K562 (cell line): ENCODE measurements around the gene HPCAL1. TPM values are rescaled to one million over a fixed set of nuclear protein-coding genes. Genes with fewer than 3 reads are reported as not detected.

ENCODE experiments used
- ARID1B ChIP-seq: fragments of 450-650 bp; IDR thresholded peaks from 2 replicates; pipeline ENCODE4 v1.6.1; 2016; ENCODE audit warnings: antibody characterized with exemption, mild to moderate bottlenecking, inconsistent platforms
- BRCA1 ChIP-seq, 2 experiments: fragments of 450-650 bp in 1 of 2; sonication (generic) in 1 of 2; formaldehyde crosslinking in 1 of 2; IDR thresholded peaks; 2 replicates each; pipeline versions ENCODE4 v1.5.0 to v1.6.1; 2017 to 2020; ENCODE audit warnings: mild to moderate bottlenecking in 1 of 2, missing genetic modification reagents in 1 of 2
- CCNT2 ChIP-seq: IDR thresholded peaks from 2 replicates; pipeline ENCODE4 v1.6.1; 2011; ENCODE audit warnings: borderline replicate concordance, low read depth, mild to moderate bottlenecking, moderate library complexity, mixed read lengths, low read length; ENCODE audit not compliant: insufficient read length; ENCODE audit errors: extremely low read depth
- CTCF ChIP-seq, 3 experiments: IDR thresholded peaks in 2 of 3; conservative IDR thresholded peaks in 1 of 3; 2 replicates each; pipeline ENCODE4 v1.5.1; 2011 to 2012; ENCODE audit warnings: low read length in 3 of 3, mild to moderate bottlenecking in 3 of 3, control low read depth in 2 of 3, improper control_type of control experiment in 1 of 3, inconsistent platforms in 1 of 3, low read depth in 1 of 3, mixed read lengths in 1 of 3, moderate library complexity in 1 of 3; ENCODE audit not compliant: insufficient read depth in 2 of 3
- E2F4 ChIP-seq: sonication (generic); formaldehyde crosslinking; IDR thresholded peaks from 2 replicates; pipeline ENCODE4 v1.8.0; 2022; ENCODE audit warnings: mild to moderate bottlenecking, low read depth, missing genetic modification reagents
- HMBOX1 ChIP-seq: sonication (generic); IDR thresholded peaks from 2 replicates; pipeline ENCODE4 v1.6.1; 2016
- HMGN3 ChIP-seq: IDR thresholded peaks from 2 replicates; pipeline ENCODE4 v1.6.1; 2011; ENCODE audit warnings: borderline replicate concordance, low read depth, mild to moderate bottlenecking, mixed read lengths, low read length; ENCODE audit not compliant: insufficient read length; ENCODE audit errors: extremely low read depth
- HMGXB4 ChIP-seq: sonication (generic); formaldehyde crosslinking; IDR thresholded peaks from 2 replicates; pipeline ENCODE4 v1.8.1; 2023; ENCODE audit warnings: mild to moderate bottlenecking, missing genetic modification reagents
- KLF16 ChIP-seq: IDR thresholded peaks from 2 replicates; pipeline ENCODE4 v1.6.1; 2016; ENCODE audit warnings: antibody characterized with exemption
- MCM2 ChIP-seq: fragments of 450-650 bp; IDR thresholded peaks from 2 replicates; pipeline ENCODE4 v1.6.1; 2017; ENCODE audit warnings: low read depth, mild to moderate bottlenecking
- MECOM ChIP-seq: fragments of 250-450 bp; sonication (Bioruptor Pico); IDR thresholded peaks from 2 replicates; pipeline ENCODE4 v1.8.0; 2022; ENCODE audit warnings: inconsistent platforms
- NR2C1 ChIP-seq, 2 experiments: fragments of 450-650 bp; IDR thresholded peaks; 2 replicates each; pipeline ENCODE4 v1.6.1; 2017; ENCODE audit warnings: mild to moderate bottlenecking in 2 of 2, antibody characterized with exemption in 1 of 2, inconsistent platforms in 1 of 2, missing compliant biosample characterization in 1 of 2, missing genetic modification characterization in 1 of 2
- SNIP1 ChIP-seq: fragments of 450-650 bp; IDR thresholded peaks from 2 replicates; pipeline ENCODE4 v1.7.1; 2017; ENCODE audit warnings: low read depth, mild to moderate bottlenecking
- THAP7 ChIP-seq: fragments of 250-450 bp; sonication (Bioruptor Pico); IDR thresholded peaks from 2 replicates; pipeline ENCODE4 v1.5.0; 2021
- ZNF551 ChIP-seq: fragments of 250-450 bp; sonication (Bioruptor Pico); IDR thresholded peaks from 2 replicates; pipeline ENCODE4 v1.5.0; 2021; ENCODE audit warnings: mild to moderate bottlenecking, moderate library complexity
- ZNF592 ChIP-seq: fragments of 450-650 bp; IDR thresholded peaks from 2 replicates; pipeline ENCODE4 v1.6.1; 2017; ENCODE audit warnings: antibody characterized with exemption, mild to moderate bottlenecking
- polyA plus RNA-seq, 8 experiments: library from polyadenylated mRNA; depleted of rRNA in 4 of 8; stranded (reverse) in 5 of 8; unstranded in 3 of 8; fragments of >200 nt; fragmentation: Nextera tagmentation in 2 of 8; fragmentation: Illumina TruSeq in 1 of 8; extraction: Ambion mirVana in 2 of 8; extraction: Trizol in 1 of 8; gene quantifications; 2 replicates each; pipeline versions ENCODE4 v1.2.1 to v1.2.3, GENCODE V29; 2011 to 2014; ENCODE audit warnings: inconsistent platforms in 1 of 8, missing spikeins in 1 of 8
- total RNA-seq, 7 experiments: library from RNA; depleted of rRNA in 6 of 7; stranded (reverse); fragments of >200 nt in 6 of 7; fragmentation: Illumina TruSeq in 2 of 7; extraction: Trizol in 2 of 7; gene quantifications; 2 replicates each; pipeline versions ENCODE4 v1.2.1 to v1.2.3, GENCODE V29; 2011 to 2021; ENCODE audit warnings: low replicate concordance in 1 of 7

The HPCAL1 gene
- total and polyA plus RNA-seq, 9 of the 15 experiments (the other 6 are each of a cell fraction or from before 2014, with no cell fraction given), result 2.7 to 65.5 (median 23.9) TPM

GRCh38 chr2:10297959-10298531, 4.7 kb upstream of the HPCAL1 start (continued):
- TF ChIP-seq ZNF551 (CRISPR knock-in tag), result no peak
- TF ChIP-seq E2F4, result no peak
- TF ChIP-seq MCM2, result no peak
- TF ChIP-seq MECOM, result no peak
- TF ChIP-seq HMBOX1, result no peak
- TF ChIP-seq KLF16, result no peak; the same call in 1 of the 2 replicates
- TF ChIP-seq THAP7 (CRISPR knock-in tag), result no peak
- no peak for TF ChIP-seq SNIP1
- TF ChIP-seq NR2C1 (IDR thresholded peaks at IDR 0.05), result no peak
- TF ChIP-seq NR2C1 (tag; IDR thresholded peaks at IDR 0.05), result no peak
- no peak for TF ChIP-seq HMGN3
- TF ChIP-seq HMGXB4 (CRISPR knock-in tag), result no peak
- TF ChIP-seq ZNF592, result peak; percentile 81
- no peak for TF ChIP-seq CTCF (IDR thresholded peaks at IDR 0.05 in 2 of 3, conservative IDR thresholded peaks at IDR 0.05 in 1 of 3; ENCODE audit: insufficient read depth in 2 of 3, low read depth in 1 of 3, low read length in 3 of 3)
- no peak for TF ChIP-seq BRCA1 (IDR thresholded peaks at IDR 0.05)
- TF ChIP-seq BRCA1 (CRISPR knock-in tag; IDR thresholded peaks at IDR 0.05), result no peak
- peak; percentile 76 for TF ChIP-seq ARID1B
- peak; percentile 28 for TF ChIP-seq CCNT2
